ENCODE data around the gene CDK8.

The CDK8 gene

GRCh38 chr13:26390203-26390602 is 136.3 kb downstream of the CDK8 start:
- TF ChIP-seq CTCF (IDR thresholded peaks at IDR 0.05; ENCODE audit: insufficient read depth, low read depth, low read length, missing control alignments): no peak
- no peak for DNase-seq (ENCODE audit: low read depth)
- no peak overlapping the region for H3K4me3 ChIP-seq (ENCODE audit: low read length)

GRCh38 chr13:26400545-26400944 is 146.6 kb downstream of the CDK8 start:
- DNase-seq (ENCODE audit: low read depth): no peak
- no peak overlapping the region for H3K4me3 ChIP-seq (ENCODE audit: low read length)
- no peak for TF ChIP-seq CTCF (IDR thresholded peaks at IDR 0.05; ENCODE audit: insufficient read depth, low read depth, low read length, missing control alignments)

GRCh38 chr13:26401069-26401468 is 147.1 kb downstream of the CDK8 start:
- H3K4me3 ChIP-seq (ENCODE audit: low read length): no peak overlapping the region
- DNase-seq (ENCODE audit: low read depth): no peak
- no peak for TF ChIP-seq CTCF (IDR thresholded peaks at IDR 0.05; ENCODE audit: insufficient read depth, low read depth, low read length, missing control alignments)

GRCh38 chr13:26401578-26402021 is 147.7 kb downstream of the CDK8 start:
- no peak for DNase-seq (ENCODE audit: low read depth)
- H3K4me3 ChIP-seq (ENCODE audit: low read length): no peak overlapping the region
- TF ChIP-seq CTCF (IDR thresholded peaks at IDR 0.05; ENCODE audit: insufficient read depth, low read depth, low read length, missing control alignments): no peak

- DNase-seq (ENCODE audit: low read depth): no peak
- TF ChIP-seq CTCF (IDR thresholded peaks at IDR 0.05; ENCODE audit: insufficient read depth, low read depth, low read length, missing control alignments): no peak
- H3K4me3 ChIP-seq (ENCODE audit: low read length): no peak overlapping the region
Observed at GRCh38 chr13:26406791-26407190, 152.9 kb downstream of the CDK8 start.

GRCh38 chr13:26411206-26411605 is 157.3 kb downstream of the CDK8 start:
- no peak for TF ChIP-seq CTCF (IDR thresholded peaks at IDR 0.05; ENCODE audit: insufficient read depth, low read depth, low read length, missing control alignments)

GRCh38 chr13:26412263-26412662 is 158.3 kb downstream of the CDK8 start:
- TF ChIP-seq CTCF (IDR thresholded peaks at IDR 0.05; ENCODE audit: insufficient read depth, low read depth, low read length, missing control alignments): no peak
- DNase-seq (ENCODE audit: low read depth): no peak
- H3K4me3 ChIP-seq (ENCODE audit: low read length): no peak overlapping the region

More at GRCh38 chr13:26411206-26411605, 157.3 kb downstream of the CDK8 start:
- DNase-seq (ENCODE audit: low read depth): no peak
- H3K4me3 ChIP-seq (ENCODE audit: low read length): no peak overlapping the region

Measured in epithelial cell of esophagus (primary cell).